WTC11 (cell line): ENCODE measurements around the gene WASF3.

Source experiments
- CREM ChIP-seq: sonication (generic); formaldehyde crosslinking; IDR thresholded peaks from 2 replicates; pipeline ENCODE4 v1.8.1; 2022; ENCODE audit warnings: mild to moderate bottlenecking, missing genetic modification reagents, moderate library complexity
- CTCF ChIP-seq: fragments of 200-600 bp; IDR thresholded peaks from 2 replicates; pipeline ENCODE4 v1.8.0; 2022; ENCODE audit warnings: antibody characterized with exemption
- EMX1 ChIP-seq: fragments of 250-450 bp; sonication (Bioruptor Pico); IDR thresholded peaks from 2 replicates; pipeline ENCODE4 v1.8.0; 2021; ENCODE audit warnings: mild to moderate bottlenecking
- JUN ChIP-seq: sonication (generic); formaldehyde crosslinking; IDR thresholded peaks from 2 replicates; pipeline ENCODE4 v1.8.0; 2023; ENCODE audit warnings: mild to moderate bottlenecking, missing genetic modification reagents
- MAX ChIP-seq: sonication (generic); formaldehyde crosslinking; IDR thresholded peaks from 2 replicates; pipeline ENCODE4 v1.8.0; 2022; ENCODE audit warnings: mild to moderate bottlenecking, missing genetic modification reagents
- PRRX2 ChIP-seq: fragments of 250-450 bp; sonication (Bioruptor Pico); IDR thresholded peaks from 2 replicates; pipeline ENCODE4 v1.8.0; 2021; ENCODE audit warnings: mild to moderate bottlenecking
- USF2 ChIP-seq: sonication (generic); formaldehyde crosslinking; IDR thresholded peaks from 2 replicates; pipeline ENCODE4 v1.8.1; 2023; ENCODE audit warnings: mild to moderate bottlenecking, missing genetic modification reagents, moderate library complexity

GRCh38 chr13:26695891-26696311, 138.4 kb downstream of the WASF3 start:
- TF ChIP-seq CTCF (no peak), CREM (CRISPR knock-in tag) (no peak), PRRX2 (CRISPR knock-in tag) (no peak), JUN (no peak), EMX1 (CRISPR knock-in tag) (no peak), USF2 (no peak), MAX (CRISPR knock-in tag) (no peak)
